Activated CD4-positive, alpha-beta T cell treated with anti-CD3 and anti-CD28 coated beads, Interleukin-2, amount 10 ng/mL, durations not matched to agents 24 days and 14 days (primary cell): ENCODE data around the gene IQGAP2. TPM values are rescaled to one million over a fixed set of nuclear protein-coding genes. Genes with fewer than 3 reads are reported as not detected.

Experiments
- DNase-seq: peaks from one replicate; pipeline ENCODE4 v3.0.0; 2022
- H3K27ac Mint-ChIP-seq: one replicate; pipeline ENCODE4 v1.8.0; 2022; ENCODE audit warnings: mild to moderate bottlenecking, mixed read lengths
- H3K27me3 Mint-ChIP-seq: one replicate; pipeline ENCODE4 v1.8.0; 2022; ENCODE audit warnings: mixed read lengths
- H3K36me3 Mint-ChIP-seq: one replicate; pipeline ENCODE4 v1.8.0; 2022; ENCODE audit warnings: low read depth, mild to moderate bottlenecking, mixed read lengths
- H3K4me1 Mint-ChIP-seq: one replicate; pipeline ENCODE4 v1.8.0; 2021; ENCODE audit warnings: mixed read lengths
- H3K4me3 Mint-ChIP-seq: one replicate; pipeline ENCODE4 v1.8.0; 2022; ENCODE audit warnings: mild to moderate bottlenecking, moderate library complexity, mixed read lengths
- H3K9me3 Mint-ChIP-seq: one replicate; pipeline ENCODE4 v1.8.0; 2021; ENCODE audit warnings: mixed read lengths
- intact Hi-C: fragments of 100-400 bp; cut with micrococcal nuclease; formaldehyde crosslinking; loops from one replicate; pipeline ENCODE4 v1.15.1; 2023
- total RNA-seq: library from RNA; stranded (reverse); gene quantifications from 2 replicates; pipeline ENCODE4 v1.2.3, GENCODE V29; 2022

IQGAP2 gene
- total RNA-seq, 1 donor from 2014 or later: 37.3 TPM

DNA sequence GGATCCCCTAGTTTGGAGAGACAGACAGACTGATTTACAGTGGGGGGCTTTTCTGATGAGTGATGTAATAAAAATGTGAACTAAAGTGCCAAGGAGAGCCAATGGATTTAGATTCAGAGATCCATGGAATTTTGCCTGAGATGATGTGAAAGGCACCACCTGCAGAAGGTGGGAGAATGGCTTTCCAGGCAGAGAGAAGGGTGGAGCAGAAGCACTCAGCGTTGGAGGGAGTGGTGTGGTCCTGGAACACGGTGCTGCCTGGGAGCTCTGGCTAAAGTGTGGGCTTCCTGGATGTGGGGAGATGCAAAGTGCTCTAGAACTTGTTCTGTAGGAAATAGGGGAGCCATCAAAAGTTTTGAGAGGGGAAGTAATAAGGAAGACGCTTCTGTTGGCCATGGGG, 57.0 kb downstream of the IQGAP2 start:
- Mint-ChIP-seq H3K9me3 (peaks cover 5% of the 10 kb centered on the region), H3K36me3 (peaks cover 54% of the 10 kb centered on the region), H3K4me1 (peaks cover 13% of the 10 kb centered on the region), H3K27me3 (no peaks in the 10 kb centered on the region), H3K27ac (peak overlapping the region; percentile 50), H3K4me3 (no peak overlapping the region)
- no peak for DNase-seq
- intact Hi-C loops: no loop called here

DNA sequence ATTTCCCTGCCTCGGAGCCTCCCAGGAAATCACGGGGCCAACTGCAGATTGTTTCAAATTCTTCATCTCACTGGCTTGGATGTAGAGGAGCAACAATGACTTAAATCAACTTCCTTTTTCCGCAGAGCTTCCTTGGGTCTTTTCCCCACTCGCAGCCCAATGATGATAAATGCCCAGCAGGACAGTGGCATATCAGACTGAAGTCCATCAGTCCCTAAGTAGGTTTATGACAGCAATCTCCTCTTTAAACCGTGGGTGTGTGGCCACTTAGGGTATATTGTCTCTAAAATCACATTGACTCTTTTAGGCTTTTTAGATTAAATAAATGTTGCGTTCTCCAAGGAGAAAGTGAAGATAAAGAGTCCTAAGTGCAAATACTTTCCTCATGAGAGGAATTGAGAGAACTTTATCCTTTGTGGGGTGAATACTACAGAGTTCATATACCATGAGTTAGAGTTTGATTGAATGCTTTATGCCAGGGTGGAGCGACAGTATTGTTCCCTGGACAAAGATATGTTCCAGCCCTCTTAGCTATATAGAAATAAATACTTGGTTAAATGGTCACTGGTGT, 59.1 kb downstream of the IQGAP2 start:
- no peaks in the 10 kb centered on the region for H3K27me3 Mint-ChIP-seq
- H3K4me3 Mint-ChIP-seq: no peak overlapping the region
- H3K27ac Mint-ChIP-seq: no peak overlapping the region
- intact Hi-C loops: no loop called here
- no peak for DNase-seq
- peaks cover 58% of the 10 kb centered on the region for H3K36me3 Mint-ChIP-seq
- H3K9me3 Mint-ChIP-seq: peaks cover 5% of the 10 kb centered on the region
- peaks cover 15% of the 10 kb centered on the region for H3K4me1 Mint-ChIP-seq

DNA sequence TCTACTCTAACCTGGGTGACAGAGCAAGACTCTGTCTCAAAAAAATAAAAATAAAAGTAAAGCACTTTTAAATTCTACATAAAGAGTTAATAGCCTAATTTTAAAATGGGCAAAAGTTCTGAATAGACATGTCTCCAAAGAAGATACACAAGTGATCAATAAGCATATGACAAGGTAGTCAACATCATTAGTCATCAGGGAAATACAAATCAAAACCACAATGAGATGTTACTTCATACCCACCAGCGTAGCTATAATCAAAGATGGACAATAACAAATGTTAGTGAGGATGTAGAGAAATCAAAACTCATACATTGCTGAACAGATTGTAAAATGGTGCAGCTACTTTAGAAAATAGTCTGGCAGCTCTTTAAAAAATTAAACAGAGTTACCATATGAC, 64.1 kb downstream of the IQGAP2 start:
- intact Hi-C loops: no loop called here
- Mint-ChIP-seq H3K4me1 (peaks cover 29% of the 10 kb centered on the region), H3K4me3 (no peak overlapping the region), H3K27me3 (no peaks in the 10 kb centered on the region), H3K36me3 (peaks cover 55% of the 10 kb centered on the region), H3K9me3 (no peaks in the 10 kb centered on the region), H3K27ac (no peak overlapping the region)
- no peak for DNase-seq

DNA sequence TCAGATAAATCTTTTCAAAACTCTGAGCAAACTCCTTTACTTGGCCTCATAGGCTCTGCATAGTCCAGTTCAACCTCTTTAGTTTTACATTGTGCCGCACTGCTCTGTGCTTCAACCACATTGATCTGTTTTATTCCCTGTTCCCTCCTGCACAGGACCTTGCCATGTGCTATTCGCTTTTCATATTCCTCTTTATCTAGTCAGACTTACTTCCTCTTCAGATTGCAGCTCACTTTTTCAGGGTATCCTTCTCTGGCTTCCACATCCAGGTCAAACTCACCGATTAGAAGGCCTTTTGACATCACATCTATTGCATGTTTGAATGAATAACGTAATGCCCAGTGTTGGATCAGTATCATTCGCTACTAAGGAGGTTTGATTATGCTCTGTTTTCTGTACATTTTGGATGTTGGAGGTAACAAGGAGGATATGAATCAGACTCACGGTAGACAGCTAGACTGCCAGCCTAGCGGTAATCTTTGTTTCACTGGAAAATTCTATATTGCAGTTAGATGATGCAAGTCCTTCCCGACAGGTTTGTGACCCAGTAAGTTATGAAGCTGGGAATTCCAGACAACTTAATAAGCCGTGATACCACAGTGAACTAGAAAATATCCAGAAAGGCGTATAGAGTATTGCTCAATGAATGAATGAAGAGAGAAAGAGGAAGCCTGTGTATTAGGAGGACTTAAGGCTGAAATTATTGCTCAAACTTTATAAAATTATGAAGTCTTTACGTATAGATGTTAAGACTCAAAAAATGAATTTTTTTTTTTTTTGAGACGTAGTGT, 65.7 kb downstream of the IQGAP2 start:
- no peak for DNase-seq
- no peaks in the 10 kb centered on the region for H3K27me3 Mint-ChIP-seq
- intact Hi-C loops: no loop called here
- H3K36me3 Mint-ChIP-seq: peaks cover 48% of the 10 kb centered on the region
- peaks cover 7% of the 10 kb centered on the region for H3K9me3 Mint-ChIP-seq
- H3K27ac Mint-ChIP-seq: peak overlapping the region; percentile 31
- H3K4me1 Mint-ChIP-seq: peaks cover 44% of the 10 kb centered on the region
- no peak overlapping the region for H3K4me3 Mint-ChIP-seq

DNA sequence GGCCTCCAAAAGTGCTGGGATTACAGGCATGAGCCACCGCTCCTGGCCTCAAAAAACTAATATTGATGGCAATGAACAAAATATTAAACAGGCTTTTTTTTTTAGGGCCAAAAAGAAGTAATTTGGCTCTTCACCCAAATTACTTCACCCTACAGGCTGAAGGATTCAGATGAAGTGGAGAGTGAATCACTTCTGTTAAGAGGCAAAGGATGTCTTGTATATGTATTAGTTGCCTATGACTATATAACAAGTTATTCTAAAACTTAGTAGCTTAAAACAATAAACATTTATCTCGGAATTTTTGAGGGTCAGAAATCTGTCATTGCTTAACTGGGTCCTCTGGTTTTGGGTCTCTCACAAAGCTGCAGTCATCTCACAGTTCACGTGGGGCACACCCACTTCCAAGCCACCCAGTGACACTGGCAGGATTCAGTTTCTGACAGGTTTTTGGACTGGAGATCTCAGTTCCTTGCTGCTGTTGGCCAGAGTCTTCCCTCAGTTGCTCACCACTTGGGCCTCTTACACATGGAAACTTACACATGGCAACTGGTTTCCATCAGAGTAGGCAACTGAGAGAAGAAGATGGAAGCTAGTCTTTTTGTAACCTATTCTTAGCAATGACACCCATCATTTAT, 66.7 kb downstream of the IQGAP2 start:
- peaks cover 44% of the 10 kb centered on the region for H3K36me3 Mint-ChIP-seq
- H3K4me3 Mint-ChIP-seq: no peak overlapping the region
- no peak overlapping the region for H3K27ac Mint-ChIP-seq
- H3K9me3 Mint-ChIP-seq: peaks cover 10% of the 10 kb centered on the region
- peaks cover 50% of the 10 kb centered on the region for H3K4me1 Mint-ChIP-seq
- intact Hi-C loops: no loop called here
- DNase-seq: no peak
- no peaks in the 10 kb centered on the region for H3K27me3 Mint-ChIP-seq

DNA sequence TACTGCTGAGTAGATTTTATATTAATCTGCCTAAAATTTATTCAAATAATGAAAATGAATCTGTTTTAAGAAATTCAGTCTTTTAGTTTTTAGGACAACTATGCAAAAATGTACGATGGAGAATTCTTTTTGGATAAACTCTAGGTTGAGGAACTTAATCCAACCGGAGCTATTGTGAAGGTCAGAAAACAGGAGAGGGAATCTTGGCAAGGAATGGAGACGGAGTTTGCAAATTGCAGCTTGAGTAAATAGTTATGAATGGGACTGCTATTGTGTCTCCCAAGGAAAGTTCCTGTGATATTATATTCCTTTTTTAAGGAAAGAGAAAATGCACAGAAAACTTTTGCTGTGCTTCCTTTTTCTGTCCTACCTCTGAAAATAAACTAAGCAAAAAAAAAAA, 67.9 kb downstream of the IQGAP2 start:
- Mint-ChIP-seq H3K4me3 (no peak overlapping the region), H3K27ac (no peak overlapping the region), H3K4me1 (peaks cover 56% of the 10 kb centered on the region), H3K27me3 (no peaks in the 10 kb centered on the region), H3K9me3 (peaks cover 10% of the 10 kb centered on the region), H3K36me3 (peaks cover 41% of the 10 kb centered on the region)
- DNase-seq: no peak
- intact Hi-C loops: no loop called here

DNA sequence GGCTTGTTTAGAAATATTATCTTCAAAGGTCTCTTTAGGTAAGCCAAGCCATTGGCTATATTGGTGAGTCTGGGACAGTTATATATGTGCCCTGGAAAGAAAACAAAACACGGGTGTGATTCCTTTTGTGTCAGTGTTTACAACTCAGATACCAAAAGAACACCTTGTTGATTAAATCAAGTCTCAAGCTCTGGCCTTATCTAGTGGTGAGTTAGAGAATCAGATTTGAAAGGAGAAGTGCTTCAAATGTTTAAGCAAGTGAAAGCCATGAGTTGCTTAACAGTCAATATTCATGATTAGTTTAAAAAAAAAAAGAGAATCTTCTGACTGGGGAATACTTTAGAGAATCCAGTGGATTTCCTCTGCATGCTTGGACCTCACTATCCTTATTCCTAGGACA, 68.3 kb downstream of the IQGAP2 start:
- Mint-ChIP-seq H3K27me3 (no peaks in the 10 kb centered on the region), H3K4me3 (no peak overlapping the region), H3K27ac (no peak overlapping the region), H3K4me1 (peaks cover 56% of the 10 kb centered on the region), H3K9me3 (peaks cover 10% of the 10 kb centered on the region), H3K36me3 (peaks cover 40% of the 10 kb centered on the region)
- intact Hi-C loops: no loop called here
- DNase-seq: no peak

DNA sequence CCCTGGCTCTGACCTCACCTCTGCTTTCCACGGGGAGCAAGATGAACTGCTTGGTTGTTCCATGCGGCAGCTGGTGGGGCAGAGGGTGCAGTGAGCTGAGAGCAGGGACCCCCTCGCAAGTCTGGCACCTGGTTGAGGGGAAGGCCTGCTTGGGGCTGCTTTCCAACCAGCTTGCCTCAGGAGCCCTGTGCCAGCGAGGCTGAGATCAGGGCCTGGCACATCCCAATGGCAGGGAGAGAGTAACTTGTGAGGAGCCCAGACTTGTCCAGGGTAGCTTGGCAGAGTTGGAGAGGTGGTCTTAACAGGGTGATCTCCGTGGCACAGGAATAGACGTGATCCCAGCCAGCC, 68.9 kb downstream of the IQGAP2 start:
- Mint-ChIP-seq H3K4me1 (peaks cover 58% of the 10 kb centered on the region), H3K9me3 (peaks cover 10% of the 10 kb centered on the region), H3K27me3 (no peaks in the 10 kb centered on the region), H3K36me3 (peaks cover 37% of the 10 kb centered on the region), H3K4me3 (no peak overlapping the region), H3K27ac (peak overlapping the region; percentile 49)
- intact Hi-C loops: loop anchor here (1.0 to 2.0 kb wide), 3 partner anchors 49 to 75 kb away; no protein-coding TSS in a partner anchor
- DNase-seq: no peak

DNA sequence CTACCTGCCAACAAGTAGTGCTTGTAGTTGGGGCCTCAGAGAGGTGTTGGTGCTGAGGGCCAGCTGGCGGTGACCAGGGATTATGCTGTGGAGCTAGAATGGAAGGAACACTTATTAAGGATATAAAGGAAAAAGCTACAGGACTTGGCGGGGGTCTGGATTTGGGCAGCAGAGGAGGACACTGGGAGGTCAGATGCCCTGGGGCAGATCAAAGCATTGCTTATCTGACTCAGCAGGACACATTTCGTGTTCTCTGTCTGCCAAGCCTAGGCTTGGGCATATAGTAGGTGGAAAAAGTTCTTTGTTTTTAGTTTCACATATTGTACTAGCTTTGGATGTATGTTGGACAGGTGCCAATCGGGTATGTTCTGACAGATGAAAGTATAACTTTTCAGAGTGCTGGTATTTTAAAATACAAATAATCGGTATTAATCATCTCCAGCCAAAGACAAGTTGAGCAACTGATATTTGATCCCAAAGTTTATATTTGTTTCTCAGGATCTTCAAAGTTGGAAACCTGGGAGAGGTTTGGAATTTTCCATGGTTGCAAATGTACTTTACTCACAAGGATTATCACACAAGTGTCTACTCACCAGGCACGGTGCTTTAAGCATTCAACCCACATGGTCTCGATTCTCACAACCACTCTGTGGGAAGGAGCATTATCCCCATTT, 69.4 kb downstream of the IQGAP2 start:
- intact Hi-C loops: loop anchor here (1.0 to 2.0 kb wide), 3 partner anchors 49 to 74 kb away; no protein-coding TSS in a partner anchor
- peaks cover 58% of the 10 kb centered on the region for H3K4me1 Mint-ChIP-seq
- no peak for DNase-seq
- no peak overlapping the region for H3K4me3 Mint-ChIP-seq
- peaks cover 37% of the 10 kb centered on the region for H3K36me3 Mint-ChIP-seq
- H3K27ac Mint-ChIP-seq: peak overlapping the region; percentile 49
- no peaks in the 10 kb centered on the region for H3K27me3 Mint-ChIP-seq
- H3K9me3 Mint-ChIP-seq: peaks cover 10% of the 10 kb centered on the region

DNA sequence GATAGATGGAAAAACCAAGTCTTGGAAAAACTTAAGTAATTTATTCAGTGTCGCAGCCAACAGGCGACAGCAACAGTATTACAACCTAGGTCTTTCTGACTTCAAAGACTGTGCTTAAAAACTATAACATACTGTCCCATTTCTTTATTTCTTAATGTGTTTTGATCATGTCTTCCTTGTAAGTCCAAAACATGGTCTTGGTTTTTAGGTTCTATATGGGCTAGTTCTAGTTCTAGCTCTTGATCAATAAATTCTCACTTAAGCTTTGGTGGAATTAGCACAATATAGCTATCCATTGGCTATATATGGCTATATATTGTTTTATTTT, 69.9 kb downstream of the IQGAP2 start:
- Mint-ChIP-seq H3K4me3 (peak overlapping the region; percentile 51), H3K36me3 (peaks cover 33% of the 10 kb centered on the region), H3K9me3 (peaks cover 10% of the 10 kb centered on the region), H3K27ac (no peak overlapping the region), H3K27me3 (no peaks in the 10 kb centered on the region), H3K4me1 (peaks cover 55% of the 10 kb centered on the region)
- DNase-seq: no peak
- intact Hi-C loops: loop anchor here (2.0 kb wide), 2 partner anchors 68 to 74 kb away; no protein-coding TSS in a partner anchor

DNA sequence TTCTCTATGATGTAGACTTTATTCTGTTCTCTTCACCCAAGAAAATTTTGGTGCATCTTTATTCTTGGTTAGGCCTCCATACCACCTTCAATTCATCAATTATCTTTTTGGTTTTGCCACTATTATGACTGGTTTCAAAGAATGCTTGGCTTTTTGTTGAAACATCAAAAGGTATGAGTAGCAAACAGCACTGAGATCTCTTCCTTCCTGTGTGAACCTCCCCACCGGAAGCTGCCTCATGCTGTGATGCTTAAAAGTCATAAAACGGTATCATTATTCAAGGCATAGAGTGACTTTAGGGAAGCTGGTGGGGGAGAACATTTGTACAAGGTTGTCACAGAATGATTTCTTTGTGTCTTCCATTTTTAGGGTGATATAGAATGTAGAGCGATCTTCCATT, 70.6 kb downstream of the IQGAP2 start:
- Mint-ChIP-seq H3K4me3 (peak overlapping the region; percentile 51), H3K27me3 (no peaks in the 10 kb centered on the region), H3K4me1 (peaks cover 50% of the 10 kb centered on the region), H3K9me3 (peaks cover 10% of the 10 kb centered on the region), H3K27ac (peak overlapping the region; percentile 86), H3K36me3 (peaks cover 32% of the 10 kb centered on the region)
- DNase-seq: peak; percentile 88
- intact Hi-C loops: loop anchor here (2.0 kb wide), 2 partner anchors 69 to 73 kb away; no protein-coding TSS in a partner anchor

DNA sequence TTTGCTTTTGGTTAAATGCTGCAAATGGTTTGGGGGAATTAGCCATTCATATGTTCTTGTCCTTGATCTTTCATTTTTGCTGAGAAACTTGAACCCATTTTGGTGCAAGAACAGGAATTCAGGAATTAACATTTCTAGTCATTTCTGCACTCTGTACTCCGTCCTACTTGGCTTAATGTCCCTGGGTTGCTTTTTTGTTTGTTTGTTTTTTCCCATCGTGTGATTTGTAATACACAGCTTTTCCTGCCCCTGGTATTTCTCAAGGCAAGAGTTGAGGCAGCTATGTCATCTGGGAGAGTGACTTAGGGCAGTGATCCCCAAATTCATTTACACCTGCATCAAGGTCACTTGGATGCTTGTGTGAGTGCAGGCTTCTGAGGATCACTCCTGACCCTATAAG, 71.3 kb downstream of the IQGAP2 start:
- Mint-ChIP-seq H3K4me3 (no peak overlapping the region), H3K4me1 (peaks cover 47% of the 10 kb centered on the region)

DNA sequence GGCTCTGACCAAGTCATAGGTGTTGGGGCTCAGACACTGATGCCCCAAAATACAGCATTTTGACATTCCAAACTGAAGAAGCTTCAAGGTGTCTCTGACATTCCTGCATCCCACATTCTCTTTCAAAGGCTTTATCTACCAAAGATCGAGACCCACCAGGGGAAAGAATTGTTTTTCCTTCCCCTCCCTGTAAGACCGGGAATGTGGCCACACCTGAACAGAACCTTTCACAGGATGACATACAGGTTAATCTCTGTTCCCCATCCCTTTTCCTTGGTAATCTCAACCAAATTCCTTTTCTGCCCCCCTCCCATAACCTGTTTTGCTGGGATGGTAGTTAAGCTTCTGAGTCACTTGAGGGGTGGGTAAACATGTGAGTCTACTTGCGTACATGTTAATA, 72.3 kb downstream of the IQGAP2 start:
- peaks cover 47% of the 10 kb centered on the region for H3K4me1 Mint-ChIP-seq
- no peaks in the 10 kb centered on the region for H3K27me3 Mint-ChIP-seq
- no peak overlapping the region for H3K4me3 Mint-ChIP-seq
- H3K27ac Mint-ChIP-seq: no peak overlapping the region
- intact Hi-C loops: no loop called here
- peaks cover 25% of the 10 kb centered on the region for H3K36me3 Mint-ChIP-seq
- no peak for DNase-seq
- H3K9me3 Mint-ChIP-seq: peaks cover 10% of the 10 kb centered on the region

More for the DNA sequence above, 71.3 kb downstream of the IQGAP2 start:
- H3K27me3 Mint-ChIP-seq: no peaks in the 10 kb centered on the region
- peaks cover 28% of the 10 kb centered on the region for H3K36me3 Mint-ChIP-seq
- DNase-seq: no peak
- H3K9me3 Mint-ChIP-seq: peaks cover 10% of the 10 kb centered on the region
- intact Hi-C loops: no loop called here
- peak overlapping the region; percentile 27 for H3K27ac Mint-ChIP-seq

DNA sequence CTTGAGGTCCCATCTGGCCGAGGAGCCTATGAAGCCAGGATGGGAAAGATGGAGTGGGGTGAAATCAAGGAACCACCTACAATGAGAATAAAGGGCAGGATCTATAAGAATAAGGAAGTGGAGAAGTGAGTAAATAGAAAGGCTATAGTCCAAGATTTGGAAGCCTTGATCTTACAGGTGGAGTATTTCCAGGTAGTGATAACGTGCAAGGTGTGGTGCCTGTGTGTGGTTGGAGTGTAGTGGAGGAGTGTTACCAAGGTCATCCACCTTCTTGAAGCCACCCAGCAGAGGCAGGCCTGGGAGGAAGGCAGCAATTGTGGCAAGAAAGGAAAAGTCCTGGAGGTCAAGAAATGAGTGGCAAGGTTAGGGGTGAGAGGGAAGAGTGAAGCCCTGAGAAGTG, 72.9 kb downstream of the IQGAP2 start:
- intact Hi-C loops: no loop called here
- no peak for DNase-seq
- Mint-ChIP-seq H3K9me3 (peaks cover 10% of the 10 kb centered on the region), H3K27me3 (no peaks in the 10 kb centered on the region), H3K4me1 (peaks cover 46% of the 10 kb centered on the region), H3K27ac (no peak overlapping the region), H3K36me3 (peaks cover 26% of the 10 kb centered on the region), H3K4me3 (no peak overlapping the region)
